ENCODE results near the gene PDHX.
"Not testable (repeated sequence)": the region's sequence is repeated elsewhere in the genome, so short reads cannot be mapped to it uniquely, and the experiment has no call there.

Gene PDHX

GRCh38 chr11:34916015-34916842 is at the start of gene PDHX, which contains the start of gene APIP:
TSS of gene PDHX (plus strand) at chr11:34916618. CDS start at chr11:34916656, 38 bp downstream.
TSS of gene APIP (minus strand) at chr11:34916379. CDS start at chr11:34916284, 95 bp downstream.
- peak; percentile 99 for DNase-seq

GRCh38 chr11:34869425-34869824 is 47.0 kb upstream of the PDHX start:
- DNase-seq: no peak

- no peak for DNase-seq
Measured at GRCh38 chr11:34870548-34871196, 45.7 kb upstream of the PDHX start.

GRCh38 chr11:34874202-34874601 is 42.2 kb upstream of the PDHX start:
- DNase-seq: no peak

- DNase-seq: no peak
Measured at GRCh38 chr11:34877375-34877975, 38.9 kb upstream of the PDHX start.

GRCh38 chr11:34881900-34882299 is 34.5 kb upstream of the PDHX start:
- DNase-seq: no peak

- no peak for DNase-seq
Measured at GRCh38 chr11:34886609-34887008, 29.8 kb upstream of the PDHX start.

GRCh38 chr11:34887260-34887659 is 29.2 kb upstream of the PDHX start:
- no peak for DNase-seq

- DNase-seq: no peak
Measured at GRCh38 chr11:34890089-34890488, 26.3 kb upstream of the PDHX start.

- peak; percentile 54 for DNase-seq
Measured at GRCh38 chr11:34890812-34891211, 25.6 kb upstream of the PDHX start.

GRCh38 chr11:34891611-34892010 is 24.8 kb upstream of the PDHX start:
- no peak for DNase-seq

GRCh38 chr11:34893416-34893815 is 23.0 kb upstream of the PDHX start:
- DNase-seq: no peak

- DNase-seq: not testable (repeated sequence)
Measured at GRCh38 chr11:34896191-34896590, 20.2 kb upstream of the PDHX start.

GRCh38 chr11:34897171-34897870 is 19.1 kb upstream of the PDHX start:
- DNase-seq: no peak

GRCh38 chr11:34898474-34898873 is 17.9 kb upstream of the PDHX start:
- no peak for DNase-seq

- DNase-seq: no peak
Measured at GRCh38 chr11:34899633-34900016, 16.8 kb upstream of the PDHX start.

GRCh38 chr11:34904421-34904955 is 11.9 kb upstream of the PDHX start:
- no peak for DNase-seq

GRCh38 chr11:34905666-34906065 is 10.8 kb upstream of the PDHX start:
- no peak for DNase-seq

GRCh38 chr11:34907934-34908593 is 8.4 kb upstream of the PDHX start:
- no peak for DNase-seq

- no peak for DNase-seq
Measured at GRCh38 chr11:34909415-34909814, 7.0 kb upstream of the PDHX start.

- no peak for DNase-seq
Measured at GRCh38 chr11:34909955-34910354, 6.5 kb upstream of the PDHX start.

- no peak for DNase-seq
Measured at GRCh38 chr11:34910817-34911216, 5.6 kb upstream of the PDHX start.
